SHP77 treated with DMSO at 0.1 percent for 48 hours (cell line): Measurements from ENCODE around the gene MRS2.

Source experiments
- DNase-seq: peaks from one replicate; lab custom pipeline; 2025; lab: John Stamatoyannopoulos, UW

The MRS2 gene

DNA sequence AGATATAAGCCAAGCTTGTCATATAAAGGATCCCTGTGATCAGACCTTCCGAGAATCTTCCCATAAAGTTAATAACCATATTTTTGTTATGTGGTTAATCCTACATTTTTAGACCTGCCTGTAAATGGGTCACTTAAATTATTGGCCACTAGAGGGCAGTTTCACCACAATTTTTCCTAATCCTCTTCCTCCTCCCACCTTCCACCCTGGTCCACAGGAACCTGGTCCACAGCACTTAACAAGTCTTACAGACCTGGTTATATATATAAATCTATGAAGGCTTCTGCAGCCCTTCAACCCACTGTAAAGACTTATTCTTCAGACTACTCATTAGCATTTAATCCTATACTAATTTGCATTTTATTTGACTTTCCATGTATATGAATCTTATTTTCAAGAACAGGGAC is 28.3 kb downstream of the MRS2 start:
- DNase-seq, result peak; percentile 75

DNA sequence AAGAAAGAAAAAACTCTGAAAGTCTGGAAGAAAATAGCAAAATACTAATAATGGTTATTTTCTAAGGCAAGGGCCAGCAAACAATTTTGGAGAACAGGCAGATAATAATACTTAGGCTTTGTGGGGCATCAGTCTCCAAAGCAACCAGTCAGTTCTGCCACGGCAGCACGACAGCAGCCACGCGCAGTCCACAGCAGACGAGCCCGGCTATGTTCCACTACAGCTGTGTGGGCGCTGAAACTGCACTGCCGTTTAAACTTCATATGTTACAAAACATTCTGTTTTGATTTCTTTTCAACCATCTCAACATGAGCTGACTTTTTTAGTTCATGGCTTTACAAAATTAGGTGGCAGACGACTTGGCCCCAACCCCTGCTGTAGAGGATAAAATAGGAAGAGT is 29.9 kb downstream of the MRS2 start:
- no peak for DNase-seq

DNA sequence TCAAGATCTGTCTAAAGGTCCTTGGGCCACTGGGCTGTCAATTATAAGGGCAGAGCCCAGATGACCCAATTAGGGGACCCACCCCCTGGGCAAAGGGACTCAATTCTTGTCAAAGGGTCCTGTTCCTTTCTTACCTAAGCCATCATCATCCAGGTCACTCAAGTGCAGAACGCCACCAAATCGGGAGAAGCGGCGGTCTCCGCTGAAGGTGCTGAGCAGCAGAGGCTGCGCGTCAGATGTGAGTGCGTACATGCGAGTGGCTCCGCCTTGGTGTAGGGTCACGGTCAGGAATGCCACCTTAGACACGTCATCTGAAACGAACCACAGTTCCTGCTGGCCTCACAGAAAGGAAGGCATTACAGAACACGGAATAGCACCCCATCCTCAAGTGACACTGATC is 34.2 kb downstream of the MRS2 start:
- DNase-seq, result no peak

DNA sequence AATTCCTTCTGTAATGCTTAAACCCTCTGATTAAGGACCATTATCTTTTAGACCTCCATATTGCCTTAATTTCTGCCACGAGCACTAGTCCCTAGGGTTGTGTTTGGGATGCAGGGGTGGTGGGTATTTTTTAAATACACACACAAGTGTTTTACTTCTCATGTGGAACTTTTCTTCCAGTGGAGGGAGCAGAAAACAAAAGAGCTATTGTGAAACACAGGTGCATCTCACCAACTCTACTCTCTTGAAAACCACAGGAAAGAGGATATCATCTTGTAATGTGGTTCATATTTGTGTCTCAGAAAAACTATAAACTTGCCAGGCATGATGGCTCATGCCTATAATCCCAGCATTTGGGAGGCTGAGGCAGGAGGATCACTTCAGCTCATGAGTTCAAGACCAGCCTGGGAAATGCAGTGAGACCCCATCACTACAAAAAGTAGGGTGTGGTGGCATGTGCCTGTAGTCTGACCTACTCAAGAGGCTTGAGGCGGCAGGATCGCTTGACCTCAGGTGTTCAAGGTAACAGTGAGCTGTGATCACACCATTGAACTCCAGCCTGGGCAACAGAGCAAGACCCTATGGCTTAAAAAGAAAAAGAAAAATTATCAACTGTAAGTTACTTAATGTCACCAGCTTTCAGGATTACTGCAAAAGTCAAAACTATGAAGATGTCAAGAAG is 37.3 kb downstream of the MRS2 start:
- DNase-seq, result no peak

DNA sequence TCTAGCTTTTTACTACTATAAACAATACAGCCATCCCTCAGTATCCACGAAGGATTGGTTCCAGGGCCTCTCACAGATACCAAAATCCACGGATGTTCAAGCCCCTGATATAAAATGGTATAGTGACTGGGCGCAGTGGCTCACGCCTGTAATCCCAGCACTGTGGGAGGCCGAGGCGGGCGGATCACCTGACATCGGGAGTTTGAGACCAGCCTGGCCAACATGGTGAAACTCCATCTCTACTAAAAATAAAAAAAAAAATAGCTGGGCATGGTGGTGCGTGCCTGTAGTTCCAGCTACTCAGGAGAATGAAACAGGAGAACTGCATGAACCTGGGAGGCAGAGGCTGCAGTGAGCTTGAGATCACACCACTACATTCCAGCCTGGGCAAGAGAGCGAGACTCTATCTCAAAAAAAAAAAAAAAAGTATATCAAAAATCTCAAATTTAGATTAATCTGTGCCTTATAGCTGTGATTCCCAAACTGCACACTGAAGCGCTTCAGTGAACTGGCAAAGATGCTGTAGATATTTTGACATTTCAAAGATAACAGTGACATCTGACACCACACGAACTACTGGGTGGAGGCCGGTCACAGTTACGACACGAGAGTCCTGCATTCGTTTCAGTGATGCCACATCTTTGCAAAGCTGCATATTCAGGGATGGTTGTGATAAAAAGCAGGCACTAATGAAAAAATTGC is 38.3 kb downstream of the MRS2 start:
- DNase-seq, result no peak

DNA sequence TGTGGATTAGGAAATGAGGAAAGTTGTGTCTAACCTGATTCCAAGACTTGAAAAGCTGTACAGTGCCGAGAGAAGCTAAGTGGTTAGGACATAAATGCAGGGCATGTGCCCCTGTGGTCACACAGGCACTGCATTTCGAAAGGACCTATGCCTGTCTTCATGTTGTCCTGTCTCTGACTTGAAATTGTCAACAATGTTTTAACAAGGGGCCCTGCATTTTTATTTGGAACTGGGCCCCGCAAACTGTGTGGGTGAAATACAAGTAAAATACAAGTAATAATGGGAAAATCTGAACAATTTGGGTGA is 38.8 kb downstream of the MRS2 start:
- no peak for DNase-seq

DNA sequence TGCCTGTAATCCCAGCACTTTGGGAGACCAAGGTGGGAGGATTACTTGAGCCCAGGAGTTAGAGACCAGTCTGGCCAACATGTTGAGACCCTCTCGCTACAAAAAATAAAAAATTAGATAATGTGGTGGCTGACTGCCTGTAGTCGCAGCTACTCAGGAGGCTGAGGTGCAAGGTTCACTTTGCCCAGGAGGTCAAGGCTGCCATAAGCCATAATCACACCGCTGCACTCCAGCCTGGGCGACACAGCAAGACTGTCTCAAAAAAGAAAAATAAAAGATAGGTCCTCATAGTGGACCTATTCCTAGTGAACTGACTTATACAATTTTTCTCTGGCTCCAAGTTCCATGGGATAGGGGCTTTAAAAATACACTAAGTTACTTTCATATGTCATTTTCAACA is 41.9 kb downstream of the MRS2 start:
- no peak for DNase-seq

DNA sequence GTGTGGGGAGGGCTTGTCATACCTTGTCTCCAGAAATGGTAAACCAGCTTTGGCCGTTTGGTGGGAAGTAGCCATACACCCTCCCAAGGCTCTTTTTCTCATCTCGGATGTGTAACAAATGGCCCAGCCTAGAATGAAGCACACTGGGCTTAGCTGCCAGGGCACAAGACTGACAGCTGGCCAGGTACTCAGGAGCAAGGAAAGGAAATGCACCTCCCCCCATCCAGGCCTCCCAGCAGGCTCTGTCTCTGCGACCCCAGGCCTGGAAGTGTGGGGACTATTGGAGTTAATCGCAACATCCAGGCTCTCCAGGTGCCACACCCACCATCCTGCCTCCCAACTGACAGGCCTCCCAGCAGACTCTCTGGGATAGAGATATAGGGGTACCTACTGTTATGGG is 43.0 kb downstream of the MRS2 start:
- DNase-seq, result no peak

DNA sequence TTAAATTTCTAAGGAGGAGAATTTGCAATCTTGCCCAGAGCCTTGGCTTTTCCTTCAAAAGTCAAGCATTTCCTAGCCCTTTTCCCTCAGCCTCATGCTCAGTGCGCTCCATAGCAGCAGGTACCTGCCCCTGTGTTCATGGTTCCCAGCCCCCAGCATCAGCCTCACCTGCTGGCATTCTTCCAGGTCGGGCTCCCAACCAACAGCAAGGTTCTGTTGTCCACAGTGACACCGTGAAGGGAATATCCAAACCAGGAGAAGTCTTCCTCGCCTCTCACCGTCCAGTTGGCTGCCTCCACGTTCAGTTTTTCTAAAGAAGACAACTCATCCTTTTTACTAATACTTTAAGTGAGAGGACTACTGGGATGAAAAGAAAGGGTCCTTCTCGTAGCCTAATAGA is 43.9 kb downstream of the MRS2 start:
- DNase-seq, result no peak

DNA sequence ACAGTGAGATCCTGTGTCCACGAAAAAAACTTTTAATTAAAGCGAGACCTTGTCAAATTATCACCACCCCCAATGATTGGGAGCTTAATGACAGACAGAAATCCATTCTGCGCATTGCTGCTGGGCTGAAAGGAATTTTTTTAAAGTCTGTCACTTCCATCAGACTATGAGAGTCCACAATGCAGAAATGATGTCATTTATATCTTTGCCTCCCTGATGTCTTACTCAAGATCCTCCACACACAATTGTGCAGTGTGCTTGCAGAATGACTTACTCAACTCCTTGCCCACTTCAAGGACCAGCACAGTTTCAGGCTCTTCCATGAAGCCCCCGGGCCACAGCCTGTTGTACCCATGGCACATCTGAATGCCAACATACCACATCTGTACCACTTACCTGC is 45.7 kb downstream of the MRS2 start:
- no peak for DNase-seq

DNA sequence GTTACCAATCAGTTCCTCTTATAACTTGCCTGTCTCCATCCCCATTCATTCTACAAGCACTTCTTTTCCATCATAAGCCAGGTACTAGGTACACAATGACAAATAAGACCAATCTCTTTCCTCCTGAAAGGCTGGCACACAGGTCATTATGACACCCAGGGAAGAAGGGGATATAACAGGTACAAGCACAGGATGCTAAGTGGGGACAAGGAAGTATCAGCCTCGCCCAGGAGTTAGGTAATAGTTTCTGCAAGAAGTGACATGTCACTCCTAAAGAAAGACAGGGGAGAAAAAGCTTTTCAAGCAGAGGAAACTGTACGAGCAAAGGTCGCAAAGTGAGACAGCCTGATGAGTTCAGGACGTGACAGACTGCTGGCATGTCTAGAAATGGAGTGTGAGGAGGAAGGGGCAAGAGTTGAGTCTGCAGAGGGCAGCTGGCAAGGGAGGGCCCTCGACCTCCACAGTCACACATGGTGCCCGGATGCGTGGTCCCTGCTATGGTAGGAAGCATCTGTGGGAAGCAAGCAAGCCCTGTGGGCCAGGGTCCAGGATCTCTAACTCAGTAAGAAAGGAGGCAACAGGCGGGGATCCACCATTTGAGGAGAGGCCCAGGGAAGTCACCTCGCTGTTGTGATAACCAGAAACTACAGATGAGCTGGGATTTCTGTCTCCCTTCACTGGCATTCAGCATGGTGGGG is 46.2 kb downstream of the MRS2 start:
- no peak for DNase-seq

DNA sequence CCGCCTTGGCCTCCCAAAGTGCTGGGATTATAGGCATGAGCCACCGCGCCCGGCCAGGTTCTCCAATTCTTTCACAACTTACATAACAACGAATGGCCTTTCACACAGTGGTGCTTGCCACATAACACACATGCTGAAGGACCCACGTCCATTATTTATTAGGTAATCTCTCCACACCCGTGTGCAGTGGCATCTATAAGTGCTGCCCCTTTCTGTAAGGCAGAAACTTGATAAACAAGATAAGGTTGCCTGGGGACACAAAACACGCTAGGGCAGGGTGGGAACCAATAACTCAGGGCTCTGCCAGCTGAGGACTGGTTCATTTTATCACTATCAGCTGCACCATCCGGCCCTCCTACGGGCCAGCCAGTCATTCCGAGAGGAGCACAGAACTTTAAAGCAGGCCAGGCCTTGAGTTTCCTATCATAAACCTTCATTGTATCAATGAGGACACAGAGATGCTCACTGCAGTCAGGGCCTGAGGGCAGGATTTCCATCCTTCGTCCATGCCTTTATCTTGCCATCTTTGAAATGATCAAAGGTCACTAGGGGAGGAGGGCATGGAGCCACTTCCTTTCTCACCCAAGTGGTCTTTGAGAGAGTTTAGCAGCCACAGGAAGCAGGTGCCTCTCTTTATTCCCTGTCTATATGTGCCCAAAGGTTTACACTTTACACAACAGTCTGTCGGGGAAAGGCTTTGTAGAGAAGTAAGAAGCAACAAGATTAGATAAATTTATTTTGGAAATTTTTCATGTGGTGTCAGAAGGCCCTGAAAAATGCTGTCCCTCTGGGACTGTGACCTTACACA is 49.0 kb downstream of the MRS2 start:
- no peak for DNase-seq

DNA sequence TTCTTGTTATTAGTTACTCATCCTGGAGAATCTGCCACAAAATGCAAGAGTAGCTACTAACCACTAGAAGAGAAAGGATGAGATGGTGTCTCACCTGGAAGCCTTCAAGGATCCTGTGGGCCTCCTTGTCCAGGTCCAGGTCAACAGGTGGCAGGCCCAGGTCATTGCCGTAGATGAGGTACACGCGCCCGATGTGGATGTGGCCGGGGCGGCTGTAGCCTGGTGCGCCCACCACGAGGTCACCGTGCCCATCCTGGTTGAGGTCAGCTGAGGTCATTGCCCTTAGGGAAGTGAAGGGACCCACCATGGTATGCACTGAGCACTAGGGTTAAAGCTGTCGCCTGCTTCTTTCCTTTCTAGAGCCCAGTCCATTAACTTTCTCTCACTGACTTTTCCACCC is 51.2 kb downstream of the MRS2 start:
- no peak for DNase-seq

DNA sequence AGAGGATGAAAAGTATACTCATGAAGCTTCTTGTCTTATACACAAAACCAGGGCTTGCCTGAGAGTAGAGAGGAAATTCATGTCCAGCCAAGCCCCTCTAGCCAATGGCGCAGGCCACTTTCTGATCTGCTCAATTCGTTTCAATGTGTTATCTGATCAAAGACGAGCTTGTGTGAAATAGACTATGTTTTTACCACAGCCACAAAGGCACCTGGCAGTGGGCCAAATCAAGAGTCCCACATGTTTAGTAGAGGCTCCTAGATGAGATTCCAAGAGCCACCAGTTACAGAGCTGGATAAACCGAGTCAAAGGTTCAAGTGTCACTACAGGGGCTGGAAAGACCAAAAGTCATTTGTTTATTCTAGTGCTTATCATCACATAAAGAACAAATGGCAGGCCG is 51.7 kb downstream of the MRS2 start:
- DNase-seq, result no peak

DNA sequence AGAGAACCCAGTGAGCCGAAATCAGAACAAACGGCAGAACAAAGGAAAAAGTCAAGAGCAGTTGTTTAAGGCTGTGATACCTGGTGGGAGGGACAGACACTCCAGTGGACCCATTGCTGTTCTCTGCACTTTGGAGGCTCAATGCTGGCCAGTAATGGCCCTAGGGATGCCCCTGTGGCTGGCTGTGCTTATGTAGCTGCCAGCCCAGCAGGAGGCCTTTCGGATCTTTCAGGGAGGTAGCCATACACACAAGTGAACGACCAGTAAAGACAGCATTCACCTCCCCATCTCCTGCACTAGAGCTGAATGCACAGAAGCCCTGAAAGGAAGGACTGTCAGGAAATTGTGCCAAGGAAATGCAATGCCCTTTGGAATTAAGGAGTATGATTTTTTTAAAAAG is 52.3 kb downstream of the MRS2 start:
- no peak for DNase-seq

DNA sequence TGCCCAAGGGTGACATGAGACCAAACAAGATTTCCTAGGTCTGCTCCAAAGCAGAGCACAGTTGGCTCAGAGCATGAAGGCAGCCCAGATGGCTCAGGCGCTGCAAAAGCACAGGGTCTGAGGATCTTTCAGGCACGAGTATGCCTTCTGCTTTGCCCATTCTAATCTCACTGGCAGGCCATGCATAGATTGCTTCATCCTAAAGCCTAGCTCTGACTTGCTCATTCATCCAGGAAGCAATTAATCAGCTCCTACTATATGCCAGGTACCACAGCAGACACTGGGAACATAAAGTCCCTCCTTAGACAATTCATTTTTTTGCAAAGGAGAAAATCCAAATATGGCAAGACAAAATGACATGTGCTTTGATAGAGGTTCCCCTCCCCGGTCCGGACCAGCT is 55.4 kb downstream of the MRS2 start:
- DNase-seq, result no peak

DNA sequence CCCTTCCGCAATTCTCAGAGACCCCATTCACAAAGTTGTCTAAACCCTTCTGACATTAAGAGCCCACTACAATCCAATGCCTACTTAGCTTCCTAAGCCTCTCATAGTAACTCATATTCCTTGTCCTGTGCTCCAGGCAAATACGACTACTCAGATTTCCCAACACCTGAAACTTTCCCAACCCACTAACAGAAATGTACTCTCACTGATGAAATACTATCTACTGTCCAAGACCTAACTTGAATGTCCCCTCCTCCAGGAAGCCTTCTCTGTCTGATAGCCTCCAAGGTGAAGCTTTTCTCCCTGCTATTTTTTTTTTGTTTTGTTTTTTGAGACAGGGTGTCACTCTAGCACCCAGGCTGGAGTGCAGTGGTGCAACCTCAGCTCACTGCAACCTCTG is 56.2 kb downstream of the MRS2 start:
- no peak for DNase-seq

DNA sequence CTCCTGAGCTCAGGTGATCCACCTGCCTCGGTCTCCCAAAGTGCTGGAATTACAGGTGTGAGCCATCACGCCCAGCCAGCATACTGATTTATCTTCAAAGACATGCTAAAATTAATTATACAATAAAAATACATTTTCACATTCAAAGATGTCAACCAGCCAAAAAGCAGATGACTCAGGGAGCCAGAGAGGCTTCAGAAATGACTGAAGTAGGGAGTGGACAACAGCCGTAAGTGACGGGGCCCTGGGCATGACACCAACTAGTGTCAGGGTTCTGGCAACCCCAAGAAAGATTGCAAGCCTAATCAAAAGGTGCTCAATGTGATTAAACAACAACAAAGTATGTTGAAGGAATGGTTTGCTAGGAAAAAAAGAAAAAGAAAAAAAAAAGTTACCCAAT is 58.2 kb downstream of the MRS2 start:
- DNase-seq, result no peak

DNA sequence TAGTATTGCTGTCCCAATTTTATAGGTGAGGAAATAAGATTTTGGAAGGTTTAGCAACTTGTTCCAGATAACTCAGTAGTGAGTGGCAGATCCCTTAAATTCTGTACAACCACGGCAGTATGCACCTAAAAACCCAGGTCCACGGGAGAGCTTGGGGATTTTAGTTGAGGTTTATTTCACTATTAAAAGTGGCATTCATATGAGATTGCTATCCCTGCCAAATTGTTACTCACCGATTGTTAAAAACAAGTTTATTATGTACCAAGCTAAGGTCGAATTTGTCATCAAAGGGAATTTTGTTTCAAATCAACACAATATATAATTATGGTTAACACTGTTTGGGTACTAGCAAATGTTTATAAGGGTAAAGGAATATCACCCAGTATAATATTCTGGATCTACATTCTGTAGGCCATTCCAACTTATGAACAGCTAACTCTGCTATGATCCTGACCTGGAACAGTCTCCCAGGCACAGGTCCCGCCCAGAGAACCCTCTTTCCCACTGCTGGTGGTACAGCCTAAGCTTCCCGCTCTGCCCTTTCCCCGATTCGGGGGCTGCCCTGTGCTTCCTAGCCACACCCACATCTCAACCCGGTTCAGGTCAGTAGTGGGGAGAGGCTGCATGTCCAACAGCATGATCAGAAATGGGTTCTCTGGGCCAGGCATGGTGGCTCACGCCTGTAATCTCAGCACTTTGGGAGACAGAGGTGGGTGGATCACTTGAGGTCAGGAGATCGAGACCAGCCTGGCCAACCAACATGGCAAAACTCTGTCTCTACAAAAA is 61.7 kb downstream of the MRS2 start:
- DNase-seq, result no peak

DNA sequence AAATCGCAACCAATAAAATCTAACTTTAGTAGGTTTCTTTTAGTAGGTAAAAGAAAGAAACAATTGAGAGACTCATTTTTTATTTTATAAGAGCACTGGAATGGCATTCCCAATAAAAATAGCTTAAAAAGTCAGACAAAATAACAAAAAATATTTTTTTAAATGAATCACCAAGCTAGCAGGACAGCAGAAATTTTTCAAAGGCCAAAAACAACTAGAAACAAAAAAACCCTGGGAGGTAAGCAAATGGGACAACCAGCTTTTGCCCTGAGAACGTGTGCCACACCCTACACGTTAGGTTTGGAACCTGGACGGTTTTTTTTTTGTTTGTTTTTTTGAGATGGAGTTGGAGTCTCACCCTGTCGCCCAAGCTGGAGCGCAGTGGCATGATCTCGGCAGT is 67.1 kb downstream of the MRS2 start:
- no peak for DNase-seq

DNA sequence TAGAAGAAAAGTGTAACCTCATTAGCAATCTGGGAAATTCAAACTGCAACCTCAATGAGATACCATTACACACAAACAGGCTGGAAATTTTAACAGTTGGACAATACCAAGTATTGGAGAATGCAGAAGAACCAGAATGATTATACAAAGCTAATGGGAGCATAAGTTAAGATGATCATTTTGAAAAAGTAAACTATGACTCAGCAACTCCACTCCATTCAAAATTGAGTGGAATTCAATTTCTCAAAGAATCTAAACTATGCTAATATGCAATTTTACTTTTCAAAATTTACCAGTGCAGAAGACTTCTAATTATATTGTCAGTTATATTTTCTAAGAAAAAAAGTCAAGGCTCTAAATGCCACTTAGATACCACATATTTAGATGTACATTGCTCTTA is 69.4 kb downstream of the MRS2 start:
- no peak for DNase-seq
